Hepatocyte (in vitro differentiated cells): ENCODE measurements around the gene DOK6. TPM values are rescaled to one million over a fixed set of nuclear protein-coding genes. Genes with fewer than 3 reads are reported as not detected.
A peak's percentile ranks its signal among the peaks of the same experiment; 100 is the strongest.

Source experiments
- DNase-seq: peaks from one replicate; pipeline ENCODE4 v3.0.0-alpha.2; 2016; ENCODE audit warnings: low spot score
- H2AFZ ChIP-seq: fragments of 200-600 bp; sonication (generic); 2 replicates; pipeline ENCODE4 v1.6.0; 2016; ENCODE audit warnings: antibody characterized with exemption, mild to moderate bottlenecking
- H3K27ac ChIP-seq: fragments of 200-600 bp; sonication (generic); 2 replicates; pipeline ENCODE4 v1.5.1; 2016; ENCODE audit warnings: mild to moderate bottlenecking
- H3K27me3 ChIP-seq: fragments of 200-600 bp; sonication (generic); 2 replicates; pipeline ENCODE4 v1.6.1; 2016
- H3K36me3 ChIP-seq: fragments of 200-600 bp; sonication (generic); replicated peaks from 2 replicates; pipeline ENCODE4 v1.5.1; 2016; ENCODE audit warnings: low read depth; ENCODE audit not compliant: insufficient read depth
- H3K4me1 ChIP-seq: fragments of 200-600 bp; sonication (generic); 2 replicates; pipeline ENCODE4 v1.5.1; 2016; ENCODE audit warnings: mild to moderate bottlenecking, moderate library complexity; ENCODE audit not compliant: insufficient read depth
- H3K4me2 ChIP-seq: fragments of 200-600 bp; sonication (generic); 2 replicates; pipeline ENCODE4 v1.6.0; 2016
- H3K4me3 ChIP-seq: fragments of 200-600 bp; sonication (generic); 2 replicates; pipeline ENCODE4 v1.5.1; 2016; ENCODE audit warnings: mild to moderate bottlenecking
- H3K79me2 ChIP-seq: fragments of 200-600 bp; sonication (generic); 2 replicates; pipeline ENCODE4 v1.6.0; 2017; ENCODE audit warnings: mild to moderate bottlenecking
- H3K9me2 ChIP-seq: fragments of 200-600 bp; sonication (generic); replicated peaks from 2 replicates; pipeline ENCODE4 v1.6.0; 2017; ENCODE audit warnings: mild to moderate bottlenecking; ENCODE audit not compliant: insufficient read depth
- H3K9me3 ChIP-seq: fragments of 200-600 bp; sonication (generic); 2 replicates; pipeline ENCODE4 v1.5.1; 2016; ENCODE audit warnings: low read depth, mild to moderate bottlenecking
- H4K20me1 ChIP-seq: fragments of 200-600 bp; sonication (generic); 2 replicates; pipeline ENCODE4 v1.6.0; 2016; ENCODE audit warnings: mild to moderate bottlenecking; ENCODE audit not compliant: insufficient read depth, poor library complexity, severe bottlenecking
- CTCF ChIP-seq: fragments of 200-600 bp; sonication (generic); IDR thresholded peaks from 2 replicates; pipeline ENCODE4 v1.5.1; 2016; ENCODE audit warnings: antibody characterized with exemption, mild to moderate bottlenecking; ENCODE audit not compliant: poor library complexity
- EZH2 ChIP-seq: fragments of 200-600 bp; sonication (generic); IDR thresholded peaks from 2 replicates; pipeline ENCODE4 v1.6.1; 2016; ENCODE audit warnings: antibody characterized with exemption, mild to moderate bottlenecking, borderline replicate concordance
- EZH2phosphoT487 ChIP-seq: fragments of 200-600 bp; sonication (generic); IDR thresholded peaks from one replicate; pipeline ENCODE4 v1.6.1; 2018; ENCODE audit warnings: antibody characterized with exemption, mild to moderate bottlenecking, low read depth, moderate library complexity; ENCODE audit not compliant: unreplicated experiment, severe bottlenecking
- WGBS: methylation state at CpG from one replicate; pipeline ENCODE4 v1.1.6; 2016; ENCODE audit warnings: low lambda C conversion rate; ENCODE audit errors: missing lambda C conversion rate; 5-methylcytosine and 5-hydroxymethylcytosine counted together
- polyA plus RNA-seq: library from polyadenylated mRNA; unstranded; fragments of >200 nt; fragmentation: Nextera tagmentation; extraction: Ambion mirVana; gene quantifications from 2 replicates; pipeline ENCODE4 v1.2.1, GENCODE V29; 2016
- total RNA-seq: library from RNA; depleted of rRNA; stranded (reverse); fragments of >200 nt; gene quantifications from 2 replicates; pipeline ENCODE4 v1.2.3, GENCODE V29; 2014

The DOK6 gene
- total and polyA plus RNA-seq, 2 experiments from 2014 or later: 2.6 to 4.0 TPM

- Histone ChIP-seq H3K4me1 (no peaks in the 10 kb centered on the region), H3K27ac (no peak overlapping the region), H3K79me2 (no peaks in the 10 kb centered on the region), H3K36me3 (no peaks in the 10 kb centered on the region), H3K4me3 (no peak overlapping the region), H2AFZ (no peak overlapping the region), H3K4me2 (peak overlapping the region; percentile 51), H3K9me3 (no peaks in the 10 kb centered on the region), H3K9me2 (no peaks in the 10 kb centered on the region), H4K20me1 (no peaks in the 10 kb centered on the region), H3K27me3 (no peaks in the 10 kb centered on the region)
- DNase-seq: peak; percentile 47
- 79% methylated on average over 20 of the region's 20 CpGs for WGBS
- TF ChIP-seq CTCF: no peak
- TF ChIP-seq EZH2: no peak
- no peak for TF ChIP-seq EZH2phosphoT487
These were observed 485.3 kb downstream of the DOK6 start for GRCh38 chr18:69885841-69886531.

- TF ChIP-seq CTCF: no peak
- no peak for TF ChIP-seq EZH2
- no peak for TF ChIP-seq EZH2phosphoT487
- Histone ChIP-seq H3K9me2 (no peaks in the 10 kb centered on the region), H3K4me3 (no peak overlapping the region), H3K36me3 (no peaks in the 10 kb centered on the region), H3K4me1 (no peaks in the 10 kb centered on the region), H3K79me2 (no peaks in the 10 kb centered on the region), H3K27ac (no peak overlapping the region), H4K20me1 (no peaks in the 10 kb centered on the region), H3K9me3 (no peaks in the 10 kb centered on the region), H2AFZ (no peak overlapping the region), H3K27me3 (no peaks in the 10 kb centered on the region), H3K4me2 (no peak overlapping the region)
- 95% methylated on average over 2 of the region's 2 CpGs for WGBS
- no peak for DNase-seq
These were observed 486.6 kb downstream of the DOK6 start for GRCh38 chr18:69887256-69887655.

- no peak overlapping the region for H3K27ac ChIP-seq
- no peaks in the 10 kb centered on the region for H3K79me2 ChIP-seq
- TF ChIP-seq CTCF (no peak), EZH2phosphoT487 (no peak), EZH2 (no peak)
- H3K9me2 ChIP-seq: no peaks in the 10 kb centered on the region
- H3K4me1 ChIP-seq: no peaks in the 10 kb centered on the region
- no peak overlapping the region for H3K4me3 ChIP-seq
- WGBS: 87% methylated on average over 4 of the region's 4 CpGs
- no peak overlapping the region for H3K4me2 ChIP-seq
- H3K27me3 ChIP-seq: no peaks in the 10 kb centered on the region
- no peaks in the 10 kb centered on the region for H4K20me1 ChIP-seq
- no peaks in the 10 kb centered on the region for H3K36me3 ChIP-seq
- no peaks in the 10 kb centered on the region for H3K9me3 ChIP-seq
- no peak for DNase-seq
- no peak overlapping the region for H2AFZ ChIP-seq
These were observed 488.3 kb downstream of the DOK6 start for GRCh38 chr18:69889009-69889408.
